ENCODE results near the gene TEAD2. TPM values are rescaled to one million over a fixed set of nuclear protein-coding genes. Genes with fewer than 3 reads are reported as not detected.
A peak's percentile ranks its signal among the peaks of the same experiment; 100 is the strongest.
"Not testable (repeated sequence)": the region's sequence is repeated elsewhere in the genome, so short reads cannot be mapped to it uniquely, and the experiment has no call there.

The TEAD2 gene
- total and polyA plus RNA-seq, 10 donors: 5.8 to 24.7 (median 14.4) TPM

GRCh38 chr19:49315111-49315510 lies 47.1 kb downstream of the TEAD2 start:
- no peaks in the 10 kb centered on the region for H3K27me3 ChIP-seq (replicated peaks in 1 of 7)

GRCh38 chr19:49309087-49309486 lies 53.1 kb downstream of the TEAD2 start:
- intact Hi-C loops (cut with DNase I; ENCODE audit: low total_unique reads): no loop called here
- 86 to 90% (median 88%) methylated on average over 6 of the region's 6 CpGs for WGBS, 5 donors
- Histone ChIP-seq H3K27me3 (replicated peaks in 1 of 7) (no peaks in the 10 kb centered on the region), H3K4me1 (no peaks in the 10 kb centered on the region), H3K4me3 (no peak overlapping the region), H3K36me3 (peaks cover 0 to 41% (median 7%) of the 10 kb centered on the region in 6 donors), H3K27ac (no peak overlapping the region), H3K9me3 (no peaks in the 10 kb centered on the region)
- no peak for DNase-seq
- TF ChIP-seq POLR2AphosphoS5 (IDR thresholded peaks at IDR 0.05) (no peak), CTCF (IDR thresholded peaks at IDR 0.05 in 8 of 11, conservative IDR thresholded peaks at IDR 0.05 in 3 of 11) (no peak), POLR2A (IDR thresholded peaks at IDR 0.05) (no peak)

More at GRCh38 chr19:49315111-49315510, 47.1 kb downstream of the TEAD2 start:
- TF ChIP-seq POLR2AphosphoS5 (IDR thresholded peaks at IDR 0.05) (no peak), CTCF (IDR thresholded peaks at IDR 0.05 in 8 of 11, conservative IDR thresholded peaks at IDR 0.05 in 3 of 11) (no peak), POLR2A (IDR thresholded peaks at IDR 0.05) (no peak)
- WGBS, 5 donors: 70 to 93% (median 87%) methylated on average over 1 of the region's 1 CpG
- Histone ChIP-seq H3K27ac (no peak overlapping the region), H3K36me3 (peaks cover 0 to 46% (median 7%) of the 10 kb centered on the region in 6 donors), H3K4me1 (peaks cover 0 to 7% (median 0%) of the 10 kb centered on the region in 6 donors), H3K9me3 (peaks cover 0 to 31% (median 21%) of the 10 kb centered on the region in 8 donors), H3K4me3 (no peak overlapping the region)
- DNase-seq: no peak
- intact Hi-C loops (cut with DNase I; ENCODE audit: low total_unique reads): no loop called here

GRCh38 chr19:49306734-49307133 lies 55.5 kb downstream of the TEAD2 start:
- H3K4me3 ChIP-seq; H3K4me1 ChIP-seq; intact Hi-C loops (cut with DNase I; ENCODE audit: low total_unique reads); DNase-seq; H3K27ac ChIP-seq; H3K27me3 ChIP-seq (replicated peaks in 1 of 7): not testable (repeated sequence)
- 69 to 82% (median 70%) methylated on average over 7 of the region's 7 CpGs for WGBS, 5 donors
- Histone ChIP-seq H3K36me3 (peaks cover 0 to 35% (median 7%) of the 10 kb centered on the region in 6 donors), H3K9me3 (peaks cover 0 to 11% (median 1%) of the 10 kb centered on the region in 8 donors)
- TF ChIP-seq CTCF (IDR thresholded peaks at IDR 0.05 in 8 of 11, conservative IDR thresholded peaks at IDR 0.05 in 3 of 11): peak in 2 of 11 experiments; percentile 5 to 10

- H3K27ac ChIP-seq: no peak overlapping the region
- DNase-seq: no peak
- TF ChIP-seq POLR2A (IDR thresholded peaks at IDR 0.05) (no peak), CTCF (IDR thresholded peaks at IDR 0.05 in 8 of 11, conservative IDR thresholded peaks at IDR 0.05 in 3 of 11) (no peak), POLR2AphosphoS5 (IDR thresholded peaks at IDR 0.05) (no peak)
- H3K4me3 ChIP-seq: no peak overlapping the region
- WGBS, 5 donors: 81 to 97% (median 89%) methylated on average over 5 of the region's 5 CpGs
- intact Hi-C loops (cut with DNase I; ENCODE audit: low total_unique reads): no loop called here
- H3K27me3 ChIP-seq (replicated peaks in 1 of 7): no peaks in the 10 kb centered on the region
- peaks cover 0 to 11% (median 2%) of the 10 kb centered on the region in 8 donors for H3K9me3 ChIP-seq
- H3K4me1 ChIP-seq: peaks cover 0 to 13% (median 10%) of the 10 kb centered on the region in 6 donors
- H3K36me3 ChIP-seq: no peaks in the 10 kb centered on the region
These were observed 60.4 kb downstream of the TEAD2 start for GRCh38 chr19:49301866-49302252.
